Stimulated activated naive CD8-positive, alpha-beta T cell treated with anti-CD3 and anti-CD28 coated beads, Interleukin-15, Interleukin-2, amounts not matched to agents 100 U/mL and 50 U/mL, for 24 hours (primary cell): ENCODE measurements around the gene SNX13.
A peak's percentile ranks its signal among the peaks of the same experiment; 100 is the strongest.

ENCODE experiments used
- ATAC-seq: fragments of 150-1000 bp; cut with Tn5 transposase; one replicate; pipeline ENCODE4 v1.10.0; 2021
- DNase-seq: peaks from one replicate; pipeline ENCODE4 v3.0.0; 2021

SNX13 gene

DNA sequence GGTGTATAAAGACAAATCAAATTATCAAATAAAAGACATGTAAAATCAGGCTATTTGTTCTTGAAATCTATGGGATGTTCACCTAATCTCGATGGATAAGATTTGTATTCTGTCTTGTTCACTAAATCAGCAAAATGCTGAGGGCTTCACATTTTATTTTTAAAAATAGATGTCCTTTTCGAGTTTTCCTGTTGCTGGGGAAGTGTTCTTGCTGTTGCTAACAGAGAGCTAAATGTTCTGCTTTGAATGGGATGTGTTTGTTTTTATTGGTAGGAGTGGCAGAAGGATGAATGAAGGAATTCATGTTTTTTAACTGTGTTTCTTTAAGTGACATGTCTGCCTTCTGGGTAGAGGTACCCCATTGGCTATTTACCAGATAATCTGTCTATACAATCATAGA is 7.3 kb upstream of the SNX13 start:
- DNase-seq, result no peak
- no peak for ATAC-seq

DNA sequence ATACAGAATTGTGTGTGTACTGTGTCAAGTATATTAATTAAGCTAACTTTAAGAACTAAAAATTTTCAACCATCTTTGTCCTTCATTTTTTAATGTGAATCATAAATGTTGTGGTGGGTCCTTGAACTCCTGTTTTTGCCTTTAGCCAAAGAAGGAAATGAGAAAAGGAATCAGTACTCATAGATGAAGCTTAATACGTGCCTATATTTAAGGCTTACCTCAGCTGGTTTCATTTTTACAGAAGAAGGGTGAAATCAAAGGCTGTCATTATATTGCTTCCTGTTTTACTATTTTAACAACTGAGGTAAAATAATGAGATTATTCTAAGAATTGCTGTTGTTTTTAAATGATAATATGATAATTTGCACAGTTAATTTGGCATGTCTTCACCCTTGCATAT is 6.3 kb upstream of the SNX13 start:
- ATAC-seq (no peak), DNase-seq (no peak)

DNA sequence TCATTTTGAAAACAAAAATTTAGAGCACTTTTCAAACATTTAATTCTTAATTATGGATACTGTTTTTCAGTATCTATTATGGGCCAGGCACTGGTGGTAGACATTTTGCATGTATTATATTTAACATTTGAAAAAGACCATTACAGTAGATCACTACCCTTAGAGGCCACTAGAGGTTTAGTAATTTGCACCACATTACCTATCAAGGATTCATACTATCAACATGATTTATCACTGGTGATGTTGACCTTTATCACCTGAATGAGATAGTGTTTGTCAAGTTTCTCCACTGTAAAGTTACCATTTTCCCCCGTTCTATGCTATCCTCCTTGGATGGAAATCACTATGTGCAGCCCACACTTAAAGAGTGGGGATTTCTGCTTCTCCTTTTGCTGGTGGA is 4.4 kb upstream of the SNX13 start:
- no peak for ATAC-seq

DNA sequence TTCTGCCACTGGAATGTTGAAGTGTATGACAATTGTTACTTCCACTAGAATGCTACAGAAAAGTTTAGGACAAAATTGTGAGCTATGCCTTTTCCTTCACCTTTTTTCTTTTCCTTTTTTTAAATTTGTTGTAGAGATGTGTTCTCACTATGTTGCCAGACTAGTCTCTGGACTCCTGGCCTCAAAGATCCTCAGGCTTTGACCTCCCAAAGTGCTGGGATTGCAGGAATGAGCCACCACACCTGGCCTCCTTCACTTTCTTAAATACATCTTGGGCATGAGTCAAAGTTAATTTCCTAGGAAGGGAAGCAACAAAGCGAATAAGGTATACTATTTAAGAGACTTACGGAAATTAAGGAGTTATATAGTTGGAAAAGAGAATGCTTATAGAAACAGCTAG is 2.7 kb upstream of the SNX13 start:
- ATAC-seq (no peak), DNase-seq (no peak)

More for the DNA sequence above, 4.4 kb upstream of the SNX13 start:
- DNase-seq, result no peak

DNA sequence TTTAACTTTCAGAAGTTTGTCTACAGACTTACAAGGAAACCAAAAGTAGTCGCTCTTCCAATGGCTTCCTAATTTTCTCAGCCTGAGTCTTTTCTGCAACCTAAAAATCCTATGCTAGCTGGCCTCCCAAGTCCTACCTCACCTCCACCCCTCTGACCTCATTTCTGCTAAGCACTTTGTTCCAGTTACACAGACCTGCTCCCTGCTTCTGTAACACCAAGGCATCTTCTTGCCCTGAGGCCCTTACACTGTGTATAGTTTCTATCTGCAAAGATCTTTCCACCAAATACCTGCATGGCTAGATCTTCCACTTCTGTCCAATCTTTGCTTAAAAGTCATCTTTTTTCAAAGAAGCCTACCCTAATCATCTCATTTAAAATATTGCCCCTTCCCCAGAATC is 1.9 kb upstream of the SNX13 start:
- DNase-seq, result no peak
- ATAC-seq, result no peak

DNA sequence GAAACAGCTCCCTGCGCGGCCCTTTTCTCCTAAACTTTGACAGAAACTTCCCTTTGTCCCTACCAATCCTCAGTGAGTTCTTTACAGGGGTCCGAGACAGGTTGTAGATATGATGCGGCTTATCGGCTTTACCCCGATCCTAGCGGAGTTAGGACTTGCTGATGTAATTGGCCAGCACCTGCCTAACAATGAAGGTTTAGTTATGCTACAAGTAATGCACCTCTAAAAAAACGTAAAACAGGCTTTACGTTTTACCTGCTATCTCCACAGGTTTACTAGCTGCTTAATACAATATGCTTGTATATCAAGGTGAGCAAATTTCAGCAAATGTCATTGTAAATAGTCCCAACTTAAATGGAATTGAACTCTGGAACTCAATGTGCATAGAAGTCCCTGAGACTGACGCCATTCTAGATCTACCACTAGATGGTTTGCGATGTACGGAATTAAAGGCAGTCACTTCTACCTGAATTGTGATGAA is 697 bp upstream of the SNX13 start:
- ATAC-seq (no peak), DNase-seq (no peak)

DNA sequence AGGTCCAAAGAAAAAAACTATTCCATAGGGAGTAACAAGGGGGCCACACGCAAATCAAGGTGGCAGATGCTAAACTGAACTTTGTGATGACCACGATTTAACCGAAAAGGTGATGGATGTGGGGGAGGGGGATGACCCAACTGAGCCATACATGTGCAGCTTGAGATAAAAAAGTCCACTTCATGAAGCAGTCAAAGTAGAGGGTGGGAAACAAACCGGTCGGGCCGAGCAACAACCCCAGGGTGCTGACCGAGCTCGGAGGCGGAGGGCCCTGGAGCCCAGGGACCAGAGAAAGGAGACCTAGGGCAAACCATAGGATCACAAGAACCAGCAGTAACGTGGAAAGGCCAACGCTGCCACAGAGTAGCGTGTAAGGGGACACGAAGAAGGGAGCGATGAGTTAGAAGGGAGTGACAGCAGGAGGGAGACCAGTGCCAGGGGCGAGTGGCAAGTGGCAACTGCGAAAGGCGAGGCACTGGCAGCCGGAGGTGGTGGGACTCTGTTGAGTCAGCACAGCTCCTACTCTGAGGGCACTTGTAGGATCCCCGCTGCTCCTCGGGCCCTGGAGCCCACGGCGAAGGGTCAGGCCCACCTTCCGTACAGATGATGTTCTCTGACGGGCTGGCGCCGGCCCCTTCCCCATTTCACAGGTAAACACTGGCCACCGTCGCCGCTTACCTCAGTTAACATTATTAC is 540 bp downstream of the SNX13 start:
- peak; percentile 63 for DNase-seq
- ATAC-seq, result peak; percentile 58

DNA sequence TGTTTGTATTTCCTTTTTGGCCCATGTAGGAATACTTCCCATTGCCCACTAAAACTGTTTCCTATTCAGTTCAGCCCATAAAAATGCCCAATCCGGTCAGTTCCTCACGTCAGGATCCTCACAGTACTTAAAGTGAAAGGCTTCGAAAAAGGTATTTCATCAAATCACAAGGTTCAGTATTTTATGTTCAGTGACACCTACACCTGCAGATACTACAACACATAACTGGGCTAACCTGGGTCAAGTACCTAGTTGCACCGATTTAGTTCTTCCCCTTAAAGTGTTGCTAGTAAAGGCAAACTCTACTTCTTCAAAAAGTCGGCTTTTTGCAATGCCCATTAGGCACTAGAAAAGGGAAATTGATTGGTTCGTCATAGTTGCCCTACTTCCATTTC is 1.1 kb downstream of the SNX13 start:
- ATAC-seq, result no peak

DNA sequence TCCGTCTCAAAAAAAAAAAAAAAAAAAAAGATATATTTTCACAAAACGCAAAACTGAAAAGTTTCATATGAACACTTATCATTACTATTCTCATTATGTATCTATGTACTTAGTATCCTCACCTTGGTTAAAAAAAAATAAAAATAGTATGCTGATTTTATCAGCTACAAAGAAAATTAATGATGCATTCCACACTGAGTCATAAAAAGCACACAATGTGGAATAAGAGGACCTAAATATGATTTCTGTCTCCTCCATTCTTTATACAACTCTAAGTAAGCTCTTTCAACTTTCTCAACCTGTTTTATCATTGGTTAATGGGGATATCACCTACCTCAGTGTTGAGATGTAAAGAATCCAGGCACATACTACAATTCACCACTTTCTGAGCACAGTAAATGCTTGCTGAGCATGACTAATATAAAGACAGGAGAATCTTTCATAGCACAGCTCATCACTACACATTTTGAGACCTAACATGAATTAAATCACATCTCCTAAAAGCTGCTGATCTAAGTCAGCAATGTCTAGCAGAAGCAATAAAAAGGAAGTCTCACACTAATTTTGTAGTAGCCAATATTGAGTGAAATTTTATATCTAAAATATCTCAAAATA is 2.7 kb downstream of the SNX13 start:
- no peak for DNase-seq
- no peak for ATAC-seq

More for the DNA sequence above, 1.1 kb downstream of the SNX13 start:
- no peak for DNase-seq

DNA sequence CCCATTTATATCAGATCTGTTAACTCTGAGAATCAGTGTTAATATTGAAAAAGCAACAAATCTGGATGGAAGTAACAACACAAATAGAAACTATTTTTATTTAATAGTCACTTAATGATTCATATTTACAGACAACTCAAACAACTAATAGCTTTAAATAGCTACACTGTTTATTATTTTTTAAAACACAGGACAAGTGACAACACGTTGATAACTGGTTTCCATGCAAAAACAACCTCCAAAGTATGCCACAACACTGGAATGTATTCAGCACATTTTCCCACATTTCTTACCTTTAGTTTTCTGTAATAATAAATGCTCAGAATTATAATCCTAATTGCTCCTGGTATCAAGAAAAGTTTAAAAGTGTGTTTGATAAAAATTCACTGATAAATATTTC is 4.0 kb downstream of the SNX13 start:
- ATAC-seq (no peak), DNase-seq (no peak)

DNA sequence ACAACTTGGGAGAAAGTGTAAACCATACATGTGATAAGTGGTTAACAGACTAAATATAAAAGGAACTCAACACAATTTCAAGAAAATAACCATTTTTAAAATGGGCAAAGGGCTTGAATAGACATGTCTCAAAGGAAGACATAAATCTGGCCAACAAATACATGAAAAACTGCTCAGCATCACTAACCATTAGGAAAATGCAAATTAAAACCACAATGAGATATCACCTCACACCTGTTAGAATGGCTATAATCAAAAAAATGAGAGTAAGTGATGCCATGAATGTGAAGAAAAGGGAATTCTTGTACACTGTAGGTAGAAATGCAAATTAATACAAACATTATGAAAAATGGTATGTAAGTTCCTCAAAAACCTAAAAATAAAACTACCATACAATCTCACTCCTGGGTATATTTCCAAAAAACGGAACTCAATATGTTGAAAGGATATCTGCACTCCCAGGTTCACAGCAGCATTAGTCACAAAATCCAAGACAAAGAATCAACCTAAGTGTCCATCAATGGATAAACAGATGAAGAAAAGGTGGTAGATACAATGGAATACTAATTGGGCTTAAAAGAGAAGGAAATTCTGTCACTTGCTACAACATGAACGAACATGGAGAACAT is 5.6 kb downstream of the SNX13 start:
- DNase-seq (no peak), ATAC-seq (no peak)

DNA sequence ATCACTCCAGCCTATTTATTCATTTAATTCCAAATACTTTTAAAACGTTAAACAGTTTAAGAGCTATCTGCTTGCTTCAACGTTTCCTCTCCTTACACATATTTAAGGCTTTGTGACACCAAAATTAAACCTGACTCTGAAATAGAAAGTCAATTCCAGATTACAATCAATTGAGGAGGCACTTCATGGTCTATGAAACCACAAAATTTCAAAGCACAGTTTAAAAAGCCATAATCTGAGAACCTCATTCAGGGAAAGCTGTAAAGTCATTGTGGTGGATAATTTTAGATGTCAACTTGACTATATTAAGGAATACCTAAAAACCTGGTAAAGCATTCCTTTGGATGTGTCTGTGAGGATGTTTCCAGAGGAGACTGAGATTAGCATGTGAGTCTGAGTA is 6.2 kb downstream of the SNX13 start:
- ATAC-seq, result no peak
- no peak for DNase-seq

DNA sequence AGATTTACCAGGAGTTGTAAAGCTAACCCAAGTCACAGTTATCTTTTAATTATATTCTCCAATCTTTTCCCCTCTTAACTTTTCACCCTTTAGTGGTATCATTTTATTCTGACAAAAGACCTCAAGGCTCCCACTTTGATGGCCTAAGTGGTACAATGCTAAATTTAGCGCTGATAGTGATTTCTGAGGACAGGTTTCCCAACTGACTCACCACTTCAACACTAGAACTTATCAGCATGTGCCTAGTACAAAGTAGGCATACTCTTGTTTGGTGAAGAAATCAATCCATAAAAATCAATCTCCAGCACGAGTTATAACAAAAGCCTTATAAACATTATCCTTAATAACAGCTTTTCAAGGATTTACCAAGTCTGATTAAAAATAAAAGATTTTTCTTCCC is 7.5 kb downstream of the SNX13 start:
- no peak for DNase-seq
- no peak for ATAC-seq

DNA sequence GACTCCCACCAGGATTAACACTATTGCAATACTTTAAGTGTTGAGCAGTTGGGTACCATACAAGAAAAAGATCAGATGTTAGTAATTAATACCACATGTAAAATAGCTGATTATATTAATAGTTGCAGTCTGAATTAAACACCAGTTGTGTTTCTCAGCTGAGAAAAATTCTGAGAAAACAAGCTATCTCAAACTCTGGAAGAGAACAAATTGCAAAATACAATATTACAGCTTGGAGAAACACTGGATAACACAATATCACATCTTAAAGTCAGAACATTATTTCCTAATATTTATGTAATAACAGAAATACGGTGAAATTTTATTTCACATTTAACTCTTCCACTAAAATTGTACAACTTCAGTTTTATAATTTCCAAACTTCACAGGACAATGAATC is 9.2 kb downstream of the SNX13 start:
- ATAC-seq, result no peak
- DNase-seq, result no peak

DNA sequence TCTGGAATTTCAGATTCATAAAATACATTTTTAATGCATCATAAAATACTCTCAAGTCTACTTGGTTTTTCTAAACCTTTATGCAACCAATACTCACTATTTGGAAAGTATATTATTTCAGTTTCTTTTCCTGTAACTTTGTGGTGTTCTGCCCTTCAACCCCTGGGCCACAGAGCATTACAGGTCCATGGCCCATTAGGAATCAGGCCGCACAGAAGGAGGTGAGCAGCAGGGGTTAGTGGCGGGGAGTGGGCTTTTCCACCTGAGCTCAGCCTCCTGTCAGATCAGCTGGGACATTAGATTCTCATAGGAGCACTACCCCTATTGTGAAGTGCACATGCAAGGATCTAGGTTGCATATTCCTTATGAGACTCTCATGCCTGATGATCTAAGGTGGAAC is 9.7 kb downstream of the SNX13 start:
- ATAC-seq (no peak), DNase-seq (no peak)

DNA sequence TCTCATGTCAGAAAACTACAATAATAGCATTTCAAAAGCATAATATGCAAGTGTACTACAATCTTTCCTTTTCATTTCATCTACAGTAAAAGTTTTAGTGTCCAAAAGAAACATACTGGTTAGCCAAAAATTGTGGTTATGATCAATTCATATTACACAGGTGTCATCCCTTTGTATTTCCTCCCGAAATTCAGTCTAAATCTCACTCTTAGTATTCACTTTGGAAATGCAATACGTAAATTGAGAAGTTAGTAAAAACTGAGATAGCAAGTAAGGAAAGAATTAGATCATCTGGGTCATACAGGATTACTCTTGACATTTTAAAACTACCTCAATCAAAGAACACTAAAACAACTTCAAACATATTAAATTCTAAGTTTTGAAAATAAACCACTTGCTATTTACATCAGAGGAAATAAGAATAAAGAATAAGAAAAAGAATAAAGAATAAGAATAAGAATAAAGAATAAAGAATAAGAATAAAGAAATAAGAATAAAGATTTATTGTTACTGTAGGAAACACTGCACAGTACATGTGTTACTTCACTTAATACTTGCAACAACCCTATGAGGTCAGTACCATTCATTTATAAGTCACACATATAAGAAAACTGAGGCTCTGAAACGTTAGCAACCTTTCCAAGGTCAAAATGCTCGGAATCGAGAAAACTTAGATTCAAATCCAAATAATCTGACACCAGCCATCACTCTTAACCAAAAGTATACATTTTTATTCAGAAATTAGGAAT is 10.5 kb downstream of the SNX13 start:
- peak; percentile 65 for ATAC-seq
- DNase-seq, result no peak

DNA sequence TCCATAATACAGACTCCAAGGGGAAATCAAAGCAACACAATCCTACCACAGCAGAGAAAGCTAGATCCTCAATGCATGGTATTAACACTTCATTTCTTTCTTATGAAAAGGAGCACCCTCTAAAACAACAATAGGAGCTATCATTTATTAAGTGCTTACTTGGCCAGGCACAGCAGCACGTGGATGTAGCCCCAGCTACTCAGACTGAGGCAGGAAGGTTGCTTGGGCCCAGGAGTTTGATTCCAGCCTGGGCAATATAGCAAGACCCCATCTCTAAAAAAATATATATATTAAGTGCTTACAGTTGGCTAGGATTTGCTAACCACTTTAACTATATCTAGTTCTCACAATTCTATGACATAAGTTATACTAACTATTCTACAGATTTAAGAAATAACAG is 12.2 kb downstream of the SNX13 start:
- ATAC-seq, result no peak
- DNase-seq, result no peak

DNA sequence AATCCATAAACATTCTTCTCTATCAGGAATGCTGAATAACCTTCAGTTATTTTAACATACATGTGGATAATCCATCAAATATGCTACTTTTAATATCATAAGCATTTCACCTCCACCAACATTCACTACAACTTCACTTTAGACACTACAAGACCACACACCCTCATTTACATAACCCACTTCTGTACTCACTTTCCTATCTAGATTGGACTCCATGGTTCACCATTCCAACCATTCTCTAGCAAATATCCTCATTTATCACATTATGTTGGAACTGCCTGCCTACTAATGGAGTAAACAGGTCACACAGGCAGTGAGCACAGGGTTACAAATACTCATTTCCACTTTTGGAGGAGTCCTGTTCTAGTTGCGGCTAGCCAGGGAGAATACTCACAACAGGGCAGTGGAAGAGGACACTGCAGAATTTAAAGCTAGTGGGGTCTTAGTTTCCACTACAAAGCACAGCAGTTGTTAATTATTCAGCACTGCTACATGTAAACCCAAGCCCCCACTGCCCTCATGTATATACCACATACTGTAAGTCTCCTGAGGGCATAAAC is 18.4 kb downstream of the SNX13 start:
- ATAC-seq, result no peak
- no peak for DNase-seq

DNA sequence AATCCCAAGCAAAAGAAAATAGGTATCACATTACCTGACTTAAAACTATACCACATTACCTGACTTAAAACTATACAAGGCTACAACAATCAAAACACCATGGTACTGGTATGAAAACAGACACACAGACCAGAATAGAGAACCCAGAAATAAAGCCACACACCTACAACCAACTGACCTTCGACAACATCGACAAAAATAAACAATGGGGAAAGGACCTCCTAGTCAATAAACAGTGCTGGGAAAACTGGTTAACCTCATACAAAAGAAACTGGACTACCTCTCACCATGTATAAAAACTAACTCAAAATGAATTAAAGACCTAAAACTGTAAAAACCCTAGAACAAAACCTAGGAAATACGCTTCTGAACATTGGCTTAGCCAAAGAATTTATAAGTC is 22.5 kb downstream of the SNX13 start:
- DNase-seq (no peak), ATAC-seq (no peak)

DNA sequence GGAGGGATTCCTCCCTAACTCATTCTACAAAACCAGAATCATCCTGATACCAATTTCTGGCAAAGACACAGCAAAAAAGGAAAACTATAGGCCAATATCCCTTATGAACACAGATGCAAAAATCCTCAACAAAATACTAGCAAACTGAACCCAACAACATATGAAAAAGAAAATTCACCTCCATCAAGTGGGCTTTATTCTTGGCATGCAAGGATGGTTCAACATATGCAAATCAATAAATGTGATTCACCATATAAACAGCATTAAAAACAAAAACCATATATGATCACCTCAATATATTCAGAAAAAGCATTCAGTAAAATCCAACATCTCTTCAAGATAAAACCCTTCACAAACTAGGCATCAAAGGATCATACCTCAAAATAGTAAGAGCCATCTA is 23.5 kb downstream of the SNX13 start:
- DNase-seq, result no peak
- ATAC-seq, result no peak

DNA sequence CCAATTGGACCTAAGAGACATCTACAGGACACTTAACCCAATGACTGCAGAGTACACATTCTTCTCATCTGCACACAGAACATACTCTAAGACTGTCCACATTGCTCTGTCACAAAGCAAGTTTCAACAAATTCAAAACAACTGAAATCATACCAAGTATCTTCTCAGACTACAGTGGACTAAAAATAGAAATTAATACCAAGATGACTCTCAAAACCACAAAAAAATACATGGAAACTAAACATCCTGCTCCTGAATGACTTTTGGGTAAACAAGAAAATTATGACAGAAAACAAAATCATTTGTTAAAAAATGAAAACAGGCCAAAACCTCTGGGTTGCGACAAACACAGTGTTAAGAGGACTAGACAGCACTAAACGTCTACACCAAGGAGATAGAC is 24.5 kb downstream of the SNX13 start:
- DNase-seq (no peak), ATAC-seq (no peak)

DNA sequence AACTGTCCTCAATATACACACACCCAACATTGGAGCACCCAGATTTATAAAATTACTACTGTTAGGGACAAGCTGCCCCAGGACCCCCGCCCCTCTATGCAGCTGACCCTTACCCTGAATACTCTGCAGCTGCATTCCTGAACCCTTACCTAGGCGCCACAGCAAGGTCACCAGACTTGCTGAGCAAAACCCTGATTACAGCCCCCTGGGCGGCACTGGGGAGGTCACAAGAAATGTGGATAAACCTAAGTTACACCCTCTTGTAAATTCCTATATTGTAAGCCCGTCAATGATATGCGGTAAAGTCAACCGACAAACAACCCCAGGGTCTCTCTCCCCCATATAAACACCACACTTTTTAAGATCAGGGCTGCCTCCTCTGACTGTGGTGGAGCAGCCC is 25.1 kb downstream of the SNX13 start:
- DNase-seq (no peak), ATAC-seq (no peak)

DNA sequence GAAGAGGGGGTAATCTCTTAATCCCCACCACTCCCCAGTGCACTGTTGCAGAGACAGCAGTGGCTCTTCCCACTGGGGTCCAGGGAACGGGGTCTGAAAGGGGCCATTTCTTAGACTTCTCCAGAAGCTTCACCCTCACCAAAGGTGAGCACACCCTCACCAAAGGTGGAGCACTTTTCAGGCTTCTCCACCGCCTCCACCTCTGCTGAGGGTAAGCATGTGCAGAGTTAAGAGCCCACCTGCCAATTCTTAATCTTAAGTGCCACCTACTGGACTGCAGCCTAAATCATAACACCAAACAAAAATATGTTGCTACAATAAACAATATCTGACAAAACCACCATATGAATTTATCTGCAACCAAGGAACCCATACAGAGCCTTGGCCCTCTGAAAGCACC is 27.0 kb downstream of the SNX13 start:
- no peak for DNase-seq
- no peak for ATAC-seq
